K562 (cell line): ENCODE measurements around the gene RBM20. TPM values are rescaled to one million over a fixed set of nuclear protein-coding genes. Genes with fewer than 3 reads are reported as not detected.

Source experiments
- ATAC-seq: fragments of 200-7000 bp; cut with Tn5 transposase; 3 replicates; pipeline ENCODE4 v1.9.1; 2020; ENCODE audit warnings: moderate library complexity
- BruUV-seq: library from RNA; stranded (reverse); fragments of 400-500 nt; replicated peaks from 2 replicates; lab custom pipeline; 2021; lab: Mats Ljungman, UMichigan
- CTCF ChIA-PET: fragments of 300-600 bp; formaldehyde crosslinking; extraction: SDS; loops from one replicate; lab custom pipeline; 2021; ENCODE audit warnings: low intra/inter-chr PET ratio; lab: Yijun Ruan, JAX
- POLR2A ChIA-PET: fragments of 300-600, 350-650 bp; sonication (Branson Sonifier 250); formaldehyde crosslinking; extraction: SDS; loops from one replicate; lab custom pipeline; 2021; ENCODE audit warnings: antibody characterized with exemption, inconsistent platforms; lab: Yijun Ruan, JAX
- DNase-seq, 4 experiments: peaks; one replicate each; pipeline versions ENCODE4 v3.0.0 to v3.0.0-alpha.2; 2011 to 2018; ENCODE audit warnings: low spot score in 3 of 4, mixed read lengths in 3 of 4; ENCODE audit errors: extremely low read depth in 1 of 4
- FAIRE-seq: peaks from 2 replicates; lab custom pipeline; 2011; peaks lifted over from hg19 to GRCh38; lab: Jason Lieb, UNC
- H2AFZ ChIP-seq: 2 replicates; pipeline ENCODE4 v1.6.0; 2011; ENCODE audit warnings: low read depth, low read length, control low read depth, inconsistent platforms
- H3K27ac ChIP-seq: fragments of 200-600 bp; 3 replicates; pipeline ENCODE4 v1.8.0; 2011; ENCODE audit warnings: low read depth, mild to moderate bottlenecking, control low read depth, inconsistent platforms, low read length, moderate library complexity, mixed read lengths; ENCODE audit errors: extremely low read depth
- H3K27me3 ChIP-seq, 2 experiments: fragments of 300-600 bp in 1 of 2; 2 replicates in 1 of 2; 3 replicates in 1 of 2; pipeline versions ENCODE4 v1.6.0 to v1.8.0; 2011; ENCODE audit warnings: inconsistent platforms in 2 of 2, low read length in 2 of 2, mild to moderate bottlenecking in 1 of 2, mixed read lengths in 1 of 2, moderate library complexity in 1 of 2; ENCODE audit not compliant: control insufficient read depth in 2 of 2, insufficient read depth in 2 of 2
- H3K36me3 ChIP-seq: fragments of 300-600 bp; 3 replicates; pipeline ENCODE4 v1.8.0; 2011; ENCODE audit warnings: mild to moderate bottlenecking, low read length, inconsistent platforms; ENCODE audit not compliant: control insufficient read depth, insufficient read depth
- H3K4me1 ChIP-seq, 2 experiments: fragments of 200-600 bp in 1 of 2; replicated peaks in 1 of 2; 2 replicates in 1 of 2; 3 replicates in 1 of 2; pipeline versions ENCODE4 v1.5.1 to v1.8.0; 2011; ENCODE audit warnings: inconsistent platforms in 2 of 2, low read length in 2 of 2, mild to moderate bottlenecking in 1 of 2, mixed read lengths in 1 of 2, moderate library complexity in 1 of 2; ENCODE audit not compliant: control insufficient read depth in 2 of 2, insufficient read depth in 2 of 2
- H3K4me2 ChIP-seq: 2 replicates; pipeline ENCODE4 v1.6.1; 2011; ENCODE audit warnings: low read length, control low read depth, inconsistent platforms, mixed read lengths; ENCODE audit not compliant: insufficient read depth
- H3K4me3 ChIP-seq: fragments of 200-600 bp; sonication (generic), shearing (Covaris generic); 2 replicates; pipeline ENCODE4 v1.5.1; 2016; ENCODE audit warnings: control low read depth, inconsistent platforms
- H3K79me2 ChIP-seq: fragments of 200-600 bp; 3 replicates; pipeline ENCODE4 v1.8.0; 2011; ENCODE audit warnings: low read length, inconsistent platforms; ENCODE audit not compliant: control insufficient read depth, insufficient read depth
- H3K9ac ChIP-seq, 2 experiments: 2 replicates each; pipeline versions ENCODE4 v1.6.0 to v1.6.1; 2011; ENCODE audit warnings: low read depth in 2 of 2, low read length in 2 of 2, control low read depth in 1 of 2, inconsistent platforms in 1 of 2, mild to moderate bottlenecking in 1 of 2, mixed read lengths in 1 of 2; ENCODE audit not compliant: insufficient read depth in 1 of 2
- H3K9me1 ChIP-seq: one replicate; pipeline ENCODE4 v1.6.0; 2011; ENCODE audit warnings: inconsistent platforms, mild to moderate bottlenecking, low read length, moderate library complexity; ENCODE audit not compliant: control insufficient read depth, insufficient read depth
- H3K9me3 ChIP-seq: replicated peaks from 2 replicates; pipeline ENCODE4 v1.5.1; 2011; ENCODE audit warnings: low read depth, low read length, inconsistent platforms; ENCODE audit not compliant: control insufficient read depth, insufficient read depth
- H4K20me1 ChIP-seq: replicated peaks from 2 replicates; pipeline ENCODE4 v1.6.1; 2011; ENCODE audit warnings: low read length, inconsistent platforms, mixed read lengths; ENCODE audit not compliant: control insufficient read depth, insufficient read depth
- BCOR ChIP-seq: fragments of 450-650 bp; IDR thresholded peaks from 2 replicates; pipeline ENCODE4 v1.6.1; 2016
- CHD4 ChIP-seq: fragments of 200-600 bp; sonication (generic); IDR thresholded peaks from 3 replicates; pipeline ENCODE4 v1.6.1; 2012; ENCODE audit warnings: low read depth, mild to moderate bottlenecking, mixed read lengths, low read length, inconsistent platforms; ENCODE audit not compliant: insufficient read depth, insufficient replicate concordance, poor library complexity, severe bottlenecking
- GTF2B ChIP-seq: IDR thresholded peaks from 2 replicates; pipeline ENCODE4 v1.6.1; 2011; ENCODE audit not compliant: insufficient read length; ENCODE audit errors: extremely low read depth
- TRIM25 ChIP-seq: fragments of 450-650 bp; IDR thresholded peaks from 2 replicates; pipeline ENCODE4 v1.7.0; 2016; ENCODE audit warnings: borderline replicate concordance
- ZBTB40 ChIP-seq, 2 experiments: fragments of 450-650 bp in 1 of 2; sonication (generic) in 1 of 2; formaldehyde crosslinking in 1 of 2; IDR thresholded peaks; 2 replicates each; pipeline versions ENCODE4 v1.7.1 to v1.9.0; 2016 to 2022; ENCODE audit warnings: inconsistent platforms in 1 of 2, mild to moderate bottlenecking in 1 of 2, missing genetic modification reagents in 1 of 2
- ZNF184 ChIP-seq: sonication (generic); formaldehyde crosslinking; IDR thresholded peaks from 2 replicates; pipeline ENCODE4 v1.5.0; 2020; ENCODE audit warnings: missing genetic modification reagents
- ZNF24 ChIP-seq: fragments of 450-650 bp; IDR thresholded peaks from 2 replicates; pipeline ENCODE4 v1.6.1; 2016
- ZNF717 ChIP-seq: fragments of 250-450 bp; sonication (Bioruptor Pico); IDR thresholded peaks from 2 replicates; pipeline ENCODE4 v1.5.0; 2021
- WGBS: fragments of 100-300 bp; shearing (Covaris generic); methylation state at CpG from one replicate; pipeline ENCODE4 v1.1.6; 2016; ENCODE audit warnings: low coverage, mixed read lengths; ENCODE audit not compliant: insufficient coverage; ENCODE audit errors: missing lambda C conversion rate; 5-methylcytosine and 5-hydroxymethylcytosine counted together
- in situ Hi-C: fragments of 300-500 bp; cut with MboI; formaldehyde crosslinking; loops from 4 replicates; pipeline ENCODE4 v1.15.0; 2018; ENCODE audit warnings: inconsistent platforms, mixed read lengths
- intact Hi-C: fragments of 100-400 bp; cut with micrococcal nuclease; formaldehyde crosslinking; loops from 2 replicates; pipeline ENCODE4 v1.14.2; 2022
- polyA plus RNA-seq, 8 experiments: library from polyadenylated mRNA; depleted of rRNA in 4 of 8; stranded (reverse) in 5 of 8; unstranded in 3 of 8; fragments of >200 nt; fragmentation: Nextera tagmentation in 2 of 8; fragmentation: Illumina TruSeq in 1 of 8; extraction: Ambion mirVana in 2 of 8; extraction: Trizol in 1 of 8; gene quantifications; 2 replicates each; pipeline versions ENCODE4 v1.2.1 to v1.2.3, GENCODE V29; 2011 to 2014; ENCODE audit warnings: inconsistent platforms in 1 of 8, missing spikeins in 1 of 8
- total RNA-seq, 7 experiments: library from RNA; depleted of rRNA in 6 of 7; stranded (reverse); fragments of >200 nt in 6 of 7; fragmentation: Illumina TruSeq in 2 of 7; extraction: Trizol in 2 of 7; gene quantifications; 2 replicates each; pipeline versions ENCODE4 v1.2.1 to v1.2.3, GENCODE V29; 2011 to 2021; ENCODE audit warnings: low replicate concordance in 1 of 7

The RBM20 gene
- total and polyA plus RNA-seq, 9 of the 15 experiments (the other 6 are each of a cell fraction or from before 2014, with no cell fraction given) = 0.63 to 5.7 (median 3.2) TPM

DNA sequence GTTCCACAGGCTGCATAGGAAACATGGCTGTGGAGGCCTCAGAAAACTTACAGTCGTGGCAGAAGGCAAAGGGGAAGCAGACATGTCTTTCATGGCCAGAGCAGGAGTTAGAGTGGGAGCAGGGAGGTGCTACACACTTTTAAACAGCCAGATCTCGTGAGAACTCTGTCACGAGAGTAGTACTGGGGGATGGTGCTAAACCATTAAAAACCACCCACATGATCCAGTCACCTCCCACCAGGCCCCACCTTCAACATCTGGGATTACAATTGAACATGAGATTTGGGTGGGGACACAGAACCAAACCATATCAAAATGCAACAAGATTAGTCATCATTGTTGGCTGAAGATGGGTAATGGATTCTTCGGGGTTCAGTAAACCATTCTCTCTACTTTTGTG lies 162.2 kb downstream of the RBM20 start:
- no peak overlapping the region for H3K9ac ChIP-seq
- no peak overlapping the region for H3K4me2 ChIP-seq
- BruUV-seq = no TSS peak
- no peak overlapping the region for H2AFZ ChIP-seq
- H3K9me1 ChIP-seq = no peaks in the 10 kb centered on the region
- ChIA-PET POLR2A (no interaction called here), CTCF (interaction anchor here (0.6 kb wide), 1 partner anchor 66 kb away, joined by 3 read pairs; no protein-coding TSS in a partner anchor)
- H3K4me1 ChIP-seq = peaks cover 0 to 4% of the 10 kb centered on the region in 2 experiments; a peak in 2 of 5 replicates
- no peak for FAIRE-seq
- intact Hi-C loops (no loop called here), in situ Hi-C loops (loop anchor here (10.0 kb wide), 1 partner anchor 88 kb away; no protein-coding TSS in a partner anchor)
- no peak for ATAC-seq
- no peaks in the 10 kb centered on the region for H4K20me1 ChIP-seq
- WGBS = 63% methylated on average over 4 of the region's 4 CpGs
- H3K27me3 ChIP-seq = no peaks in the 10 kb centered on the region
- no peaks in the 10 kb centered on the region for H3K79me2 ChIP-seq
- H3K4me3 ChIP-seq = no peak overlapping the region
- no peak for DNase-seq
- no peaks in the 10 kb centered on the region for H3K9me3 ChIP-seq
- H3K36me3 ChIP-seq = peaks cover 17% of the 10 kb centered on the region; the same call in 2 of the 3 replicates
- H3K27ac ChIP-seq = no peak overlapping the region
- TF ChIP-seq ZNF24 = no peak
- TF ChIP-seq GTF2B = no peak
- TF ChIP-seq ZNF184 (CRISPR knock-in tag) = no peak
- TF ChIP-seq BCOR = no peak
- TF ChIP-seq ZNF717 = no peak
- no peak for TF ChIP-seq CHD4
- no peak for TF ChIP-seq ZBTB40 (IDR thresholded peaks at IDR 0.05)
- no peak for TF ChIP-seq ZBTB40 (CRISPR knock-in tag; IDR thresholded peaks at IDR 0.05)
- TF ChIP-seq TRIM25 = no peak
